Omental fat pad (tissue), 4 donors: ENCODE measurements around the gene MPPED1. TPM values are rescaled to one million over a fixed set of nuclear protein-coding genes. Genes with fewer than 3 reads are reported as not detected.

ENCODE experiments used
- ATAC-seq: fragments of 150-250 bp; one replicate; pipeline ENCODE4 v1.9.1; 2016; ENCODE audit warnings: mild to moderate bottlenecking, moderate library complexity; ENCODE audit not compliant: low FRiP score
- DNase-seq: peaks from one replicate; pipeline ENCODE4 v3.0.0-alpha.2; 2019; ENCODE audit warnings: low spot score
- total RNA-seq, 4 donors: library from RNA; depleted of rRNA; stranded (reverse); fragments of >200 nt; gene quantifications; one replicate each; pipeline ENCODE4 v1.1.0, GENCODE V29; 2016
- TF ChIP-seq, protein P1 (sequence below), 3 donors: fragments of 450-650 bp; IDR thresholded peaks; one replicate each; pipeline ENCODE4 v1.5.1; 2016 to 2017; ENCODE audit warnings: antibody characterized with exemption in 3 of 3, mild to moderate bottlenecking in 3 of 3, moderate library complexity in 2 of 3

Gene MPPED1
- total RNA-seq, 4 donors from 2014 or later = not detected

- DNase-seq (no peak), ATAC-seq (no peak)
- TF ChIP-seq, protein P1, sequence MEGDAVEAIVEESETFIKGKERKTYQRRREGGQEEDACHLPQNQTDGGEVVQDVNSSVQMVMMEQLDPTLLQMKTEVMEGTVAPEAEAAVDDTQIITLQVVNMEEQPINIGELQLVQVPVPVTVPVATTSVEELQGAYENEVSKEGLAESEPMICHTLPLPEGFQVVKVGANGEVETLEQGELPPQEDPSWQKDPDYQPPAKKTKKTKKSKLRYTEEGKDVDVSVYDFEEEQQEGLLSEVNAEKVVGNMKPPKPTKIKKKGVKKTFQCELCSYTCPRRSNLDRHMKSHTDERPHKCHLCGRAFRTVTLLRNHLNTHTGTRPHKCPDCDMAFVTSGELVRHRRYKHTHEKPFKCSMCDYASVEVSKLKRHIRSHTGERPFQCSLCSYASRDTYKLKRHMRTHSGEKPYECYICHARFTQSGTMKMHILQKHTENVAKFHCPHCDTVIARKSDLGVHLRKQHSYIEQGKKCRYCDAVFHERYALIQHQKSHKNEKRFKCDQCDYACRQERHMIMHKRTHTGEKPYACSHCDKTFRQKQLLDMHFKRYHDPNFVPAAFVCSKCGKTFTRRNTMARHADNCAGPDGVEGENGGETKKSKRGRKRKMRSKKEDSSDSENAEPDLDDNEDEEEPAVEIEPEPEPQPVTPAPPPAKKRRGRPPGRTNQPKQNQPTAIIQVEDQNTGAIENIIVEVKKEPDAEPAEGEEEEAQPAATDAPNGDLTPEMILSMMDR (IDR thresholded peaks at IDR 0.05) = no peak
Measured at GRCh38 chr22:43401233-43401632, 10.6 kb upstream of the MPPED1 start.

- ATAC-seq (no peak), DNase-seq (no peak)
- TF ChIP-seq, protein P1 (IDR thresholded peaks at IDR 0.05) = no peak
Measured at GRCh38 chr22:43401661-43402060, 10.2 kb upstream of the MPPED1 start.

DNA sequence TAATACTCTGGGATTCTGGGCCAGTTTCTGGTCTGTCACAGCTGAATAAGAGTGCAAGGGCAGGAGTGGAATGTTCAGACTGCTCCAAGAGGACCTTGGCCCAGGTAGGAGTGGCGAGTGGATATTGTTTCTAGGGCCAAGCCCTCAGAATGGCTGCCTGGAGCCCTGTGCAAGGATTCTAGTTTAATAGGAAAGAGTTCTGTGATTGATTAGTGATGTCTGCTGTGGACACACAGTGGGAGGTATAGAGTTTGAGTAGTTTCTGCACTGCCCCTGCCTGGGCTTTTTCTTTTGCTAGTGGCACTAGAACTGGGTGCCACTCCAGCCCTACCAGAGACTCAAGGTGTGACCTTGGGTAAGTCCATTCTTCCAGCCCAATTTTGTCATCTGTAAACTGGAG lies 9.7 kb upstream of the MPPED1 start:
- TF ChIP-seq, protein P1 (IDR thresholded peaks at IDR 0.05) = no peak
- no peak for ATAC-seq
- DNase-seq = no peak

DNA sequence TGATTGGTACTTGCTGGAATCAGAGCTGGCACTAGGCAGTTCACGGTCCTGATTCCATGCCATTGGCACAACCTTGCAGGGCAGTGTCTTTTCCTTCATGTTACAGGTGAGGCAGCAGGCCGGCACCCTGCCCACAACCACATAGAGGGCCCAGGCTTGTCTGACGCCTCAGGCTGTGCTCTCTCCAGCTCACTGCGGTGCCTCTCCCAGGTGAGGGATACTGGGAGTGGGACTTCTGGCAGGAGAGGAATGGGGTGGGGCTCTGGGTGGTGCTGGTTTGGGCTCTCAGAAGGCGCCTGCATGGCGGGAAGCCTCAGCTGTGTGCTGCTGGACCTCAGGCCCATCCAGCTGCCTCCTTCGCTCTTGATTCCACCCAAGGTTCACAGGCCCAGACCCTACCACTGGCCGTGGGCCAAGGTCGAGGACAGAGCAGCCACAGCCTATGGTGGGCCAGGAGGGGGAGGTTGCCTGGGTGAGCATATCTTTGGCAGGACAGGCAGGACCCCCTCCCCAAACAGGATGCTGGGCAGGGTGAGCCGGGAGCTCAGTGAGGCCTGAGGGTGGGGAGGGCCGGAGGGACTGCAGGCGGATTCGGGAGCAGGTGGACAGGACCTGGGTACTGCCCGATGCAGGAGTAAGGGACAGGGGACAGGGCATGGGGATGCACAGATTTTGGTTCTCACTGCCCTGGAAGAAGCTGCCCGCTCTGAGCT lies 7.0 kb upstream of the MPPED1 start:
- DNase-seq (no peak), ATAC-seq (no peak)
- TF ChIP-seq, protein P1 (IDR thresholded peaks at IDR 0.05) = no peak

GRCh38 chr22:43406186-43406790 lies 5.5 kb upstream of the MPPED1 start:
- no peak for DNase-seq
- ATAC-seq = no peak
- TF ChIP-seq, protein P1 (IDR thresholded peaks at IDR 0.05) = no peak

DNA sequence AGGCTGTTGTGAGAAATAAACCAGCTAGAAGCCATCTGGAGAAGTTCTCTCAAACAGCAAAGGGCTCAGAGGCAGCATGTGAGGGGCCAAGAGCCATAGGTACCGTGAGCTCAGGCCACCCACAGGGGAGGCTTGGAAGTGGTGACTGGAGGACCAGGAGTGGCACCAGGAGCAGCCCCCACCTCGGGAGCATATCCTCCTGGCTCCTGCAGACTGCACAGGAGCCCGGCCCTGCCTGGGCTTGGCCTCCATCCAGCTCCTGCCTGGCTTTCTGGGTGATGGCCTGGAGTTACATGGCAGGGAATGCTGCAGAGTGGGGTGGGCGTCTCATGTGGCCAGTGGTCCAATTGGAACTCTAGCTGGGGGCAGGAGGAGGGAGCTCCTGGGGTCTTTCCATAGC lies 4.2 kb upstream of the MPPED1 start:
- DNase-seq (no peak), ATAC-seq (no peak)
- TF ChIP-seq, protein P1 (IDR thresholded peaks at IDR 0.05) = no peak

DNA sequence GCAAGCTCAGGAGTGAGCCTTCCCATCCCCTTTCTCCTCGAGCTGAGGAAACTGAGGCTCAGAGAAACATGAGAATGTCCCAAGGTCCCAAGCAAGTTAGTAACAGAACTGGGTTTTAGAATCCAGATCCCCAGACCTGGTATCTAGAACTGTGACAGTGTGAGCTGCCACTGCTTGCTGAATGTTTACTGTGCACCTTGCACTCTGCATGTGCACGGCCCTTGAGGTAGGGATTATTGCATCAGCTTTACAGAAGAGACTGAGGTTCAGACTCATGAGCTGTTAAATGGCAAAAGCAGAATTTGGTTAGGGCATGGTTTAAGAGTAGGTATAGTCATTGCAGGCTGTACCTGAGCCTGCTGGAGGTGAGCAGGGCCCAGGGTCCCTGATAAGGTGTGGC lies 3.8 kb upstream of the MPPED1 start:
- ATAC-seq = no peak
- DNase-seq = no peak
- TF ChIP-seq, protein P1 (IDR thresholded peaks at IDR 0.05) = no peak
